HL-60/S4 treated with phorbol 12-myristate 13-acetate at 8.2 ng/mL for 4 days and 3 days (cell line): ENCODE measurements around the gene SSR3.

Source experiments
- in situ Hi-C: fragments of 300-500 bp; cut with MboI; formaldehyde crosslinking; loops from 2 replicates; pipeline ENCODE4 v1.15.0; 2022; ENCODE audit warnings: low sequenced_read_pairs

SSR3 gene

DNA sequence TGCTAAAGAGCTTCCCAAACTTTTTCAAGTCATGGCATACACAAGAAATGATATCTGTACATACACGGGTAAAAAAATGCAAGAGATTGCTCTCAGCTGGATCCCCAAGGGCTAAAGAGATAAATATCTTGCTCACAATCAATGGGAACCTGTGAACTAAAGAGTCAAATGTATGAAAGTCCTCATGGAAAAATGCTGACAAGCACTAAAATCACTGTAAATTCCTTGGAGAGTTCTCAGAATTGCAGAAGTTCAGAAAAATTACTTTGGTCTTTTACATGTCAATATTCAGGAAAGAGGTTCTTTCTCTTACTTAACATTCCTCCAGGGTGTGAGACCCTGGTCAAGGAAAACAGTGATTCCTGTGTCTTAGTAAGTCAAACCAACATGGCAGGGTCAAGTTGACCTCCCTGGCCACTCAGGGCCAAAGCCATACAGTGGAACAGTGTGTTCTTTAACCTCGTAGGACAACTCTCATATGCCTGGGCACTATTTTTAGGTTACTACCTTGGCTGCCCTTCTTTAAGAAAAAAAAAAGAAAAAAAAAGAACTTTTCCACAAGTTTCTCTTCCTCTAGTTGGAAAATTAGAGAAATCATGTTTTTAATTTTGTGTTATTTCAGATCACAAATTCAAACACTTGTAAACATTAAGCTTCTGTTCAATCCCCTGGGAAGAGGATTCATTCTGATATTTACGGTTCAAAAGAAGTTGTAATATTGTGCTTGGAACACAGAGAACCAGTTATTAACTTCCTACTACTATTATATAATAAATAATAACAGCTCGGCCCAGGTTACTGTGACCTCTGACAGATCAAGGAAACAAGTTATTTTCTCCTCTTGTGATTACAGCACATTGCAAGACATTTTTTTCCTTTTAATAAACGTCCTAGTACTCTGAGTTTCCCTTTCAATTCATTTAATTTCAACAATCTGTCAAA, 12.5 kb downstream of the SSR3 start:
- in situ Hi-C loops, result no loop called here

DNA sequence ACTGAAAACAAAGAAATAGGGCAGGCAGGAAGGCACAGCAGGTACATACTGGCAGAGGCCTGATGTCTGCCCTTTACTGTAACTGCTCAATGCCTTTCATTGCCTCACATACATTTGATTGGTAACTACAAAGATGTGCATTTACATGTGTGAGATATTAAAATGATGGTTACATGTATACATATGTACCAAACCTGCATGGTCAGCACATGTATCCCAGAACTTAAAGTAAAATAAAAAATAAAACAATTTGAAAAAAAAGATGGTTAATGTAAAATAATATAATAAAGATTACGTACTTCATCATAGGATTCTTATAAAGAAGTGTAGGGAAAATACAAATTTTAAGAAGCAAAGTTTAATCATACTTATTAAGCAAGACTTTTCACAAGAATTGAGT, 15.1 kb downstream of the SSR3 start:
- in situ Hi-C loops, result no loop called here

DNA sequence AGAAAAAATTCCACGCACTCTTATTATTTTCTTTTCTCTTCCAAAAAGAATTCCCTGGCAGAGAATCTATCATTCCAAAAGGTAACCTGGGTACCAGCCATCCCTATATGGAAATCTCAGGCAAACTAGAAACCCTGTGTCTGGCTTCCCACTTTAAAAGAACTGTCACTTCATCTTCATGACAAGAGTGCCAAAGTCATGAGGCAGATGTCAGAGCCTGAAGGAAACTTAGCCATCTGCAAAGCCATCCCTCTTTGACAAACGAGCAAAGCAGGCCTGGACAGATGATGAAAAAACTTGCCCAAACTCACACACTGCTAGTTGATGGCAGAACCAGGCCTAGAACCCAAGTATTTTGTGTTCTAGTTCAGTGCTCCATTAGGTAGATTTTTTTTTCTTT, 15.9 kb downstream of the SSR3 start:
- in situ Hi-C loops, result no loop called here

- in situ Hi-C loops, result no loop called here
Observed at GRCh38 chr3:156536524-156537316, 18.2 kb downstream of the SSR3 start.

DNA sequence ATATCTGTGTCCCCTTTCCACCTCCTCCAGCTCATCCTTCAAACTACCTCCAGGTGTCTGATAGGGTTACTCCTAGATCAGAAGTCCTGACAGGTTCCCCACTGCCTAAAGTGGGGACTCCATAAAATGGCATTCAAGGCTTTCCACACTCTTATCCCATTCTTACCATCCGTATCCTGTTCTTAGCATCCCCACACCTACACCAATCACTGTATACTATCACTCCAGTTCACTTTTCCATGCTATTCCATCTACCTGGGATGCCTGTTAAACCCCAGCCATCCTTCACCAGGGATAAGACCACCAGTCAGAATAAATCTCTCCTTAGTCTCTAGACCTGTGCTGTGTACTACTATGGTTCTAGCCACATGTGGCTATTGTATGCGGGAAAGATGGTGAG, 19.1 kb downstream of the SSR3 start:
- in situ Hi-C loops, result no loop called here

DNA sequence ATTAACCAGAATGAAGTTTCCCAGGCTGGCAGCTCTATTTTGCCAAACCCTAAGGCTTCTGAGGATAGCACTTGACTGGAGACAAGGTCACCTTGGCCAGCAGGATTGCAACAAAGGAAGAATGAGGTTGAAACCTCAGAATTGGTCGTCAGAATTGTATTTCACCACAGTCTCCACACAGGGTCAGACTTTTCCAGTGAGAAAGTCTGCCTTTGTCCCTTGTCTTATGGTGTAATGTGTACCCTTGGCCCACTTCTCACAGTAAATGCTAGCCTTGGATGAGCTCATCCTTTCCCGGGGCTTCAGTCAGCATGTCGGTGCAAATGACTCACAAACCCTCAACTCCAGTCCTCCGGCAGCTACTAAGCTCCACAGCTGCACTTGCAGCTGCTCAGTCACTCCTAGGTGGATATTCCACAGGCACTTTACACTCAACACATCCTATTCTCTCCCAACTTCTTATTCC, 19.7 kb downstream of the SSR3 start:
- in situ Hi-C loops, result no loop called here

- in situ Hi-C loops, result no loop called here
Observed at GRCh38 chr3:156533205-156533604, 21.7 kb downstream of the SSR3 start.

- in situ Hi-C loops, result no loop called here
Observed at GRCh38 chr3:156532730-156533129, 22.2 kb downstream of the SSR3 start.

- in situ Hi-C loops, result no loop called here
Observed at GRCh38 chr3:156530980-156531379, 23.9 kb downstream of the SSR3 start.

- in situ Hi-C loops, result no loop called here
Observed at GRCh38 chr3:156527060-156527459, 27.9 kb downstream of the SSR3 start.

GRCh38 chr3:156525808-156526207, 29.1 kb downstream of the SSR3 start:
- in situ Hi-C loops, result no loop called here

DNA sequence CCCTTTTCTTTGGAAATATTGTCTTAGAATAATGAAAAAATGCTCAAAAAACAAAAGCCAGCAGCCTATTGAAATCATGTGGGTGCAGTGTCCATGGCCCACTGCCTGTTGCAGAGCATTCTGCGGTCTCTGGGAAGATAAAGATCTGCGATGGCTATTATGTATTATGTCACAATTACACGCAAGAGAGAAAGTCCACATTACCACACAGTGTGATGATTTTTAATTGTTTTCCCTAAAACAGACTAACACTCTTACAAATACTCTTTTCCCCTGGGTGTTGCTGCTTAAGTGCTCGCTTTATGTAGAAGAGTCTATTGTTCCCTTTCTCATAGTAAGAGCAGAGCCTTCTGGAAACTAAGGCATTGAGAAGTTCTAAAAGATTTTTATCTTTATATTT, 32.2 kb downstream of the SSR3 start:
- in situ Hi-C loops, result loop anchor here (25.0 kb wide), 2 partner anchors 360 to 565 kb away; no protein-coding TSS in a partner anchor

DNA sequence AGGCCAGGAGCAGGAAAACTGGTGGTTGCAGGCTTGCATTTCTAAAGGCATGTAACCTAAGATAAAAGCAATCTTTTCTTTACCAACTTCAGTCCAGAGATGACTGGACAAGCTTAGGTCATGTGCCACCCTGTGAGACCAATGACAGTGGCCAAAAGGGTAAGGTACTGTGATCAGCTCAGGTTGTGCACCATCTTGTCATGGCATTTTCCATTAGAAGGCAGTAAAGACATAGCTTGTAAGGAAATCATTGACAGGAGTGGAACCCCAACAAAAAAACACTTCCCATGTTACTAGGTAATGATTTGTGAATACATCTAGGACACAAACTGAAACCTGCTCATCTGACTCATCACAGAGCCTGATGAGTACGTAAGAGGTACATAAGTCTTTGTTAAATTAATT, 35.2 kb downstream of the SSR3 start:
- in situ Hi-C loops, result loop anchor here (25.0 kb wide), 2 partner anchors 357 to 568 kb away; no protein-coding TSS in a partner anchor

DNA sequence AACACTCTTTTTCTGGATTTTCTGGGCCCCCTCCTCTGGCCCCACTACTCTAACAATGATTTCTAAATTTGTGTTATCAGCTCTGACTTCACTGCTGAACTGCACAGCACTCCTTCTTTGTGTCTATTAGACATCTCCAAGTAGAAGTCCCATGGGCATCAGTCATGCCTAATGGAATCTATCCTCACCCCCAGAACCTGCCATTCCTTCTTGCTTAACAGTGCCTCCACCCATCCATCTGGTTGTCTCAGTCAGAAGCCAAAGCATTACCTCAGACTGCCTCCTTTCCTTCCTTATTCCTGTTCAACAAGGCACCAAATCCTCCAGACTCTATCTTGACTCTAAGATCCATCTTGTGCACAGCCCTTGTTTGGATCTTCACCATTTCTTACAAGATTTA, 36.2 kb downstream of the SSR3 start:
- in situ Hi-C loops, result loop anchor here (25.0 kb wide), 2 partner anchors 356 to 569 kb away; no protein-coding TSS in a partner anchor

- in situ Hi-C loops, result loop anchor here (25.0 kb wide), 2 partner anchors 355 to 570 kb away; no protein-coding TSS in a partner anchor
Observed at GRCh38 chr3:156516961-156517360, 38.0 kb downstream of the SSR3 start.

DNA sequence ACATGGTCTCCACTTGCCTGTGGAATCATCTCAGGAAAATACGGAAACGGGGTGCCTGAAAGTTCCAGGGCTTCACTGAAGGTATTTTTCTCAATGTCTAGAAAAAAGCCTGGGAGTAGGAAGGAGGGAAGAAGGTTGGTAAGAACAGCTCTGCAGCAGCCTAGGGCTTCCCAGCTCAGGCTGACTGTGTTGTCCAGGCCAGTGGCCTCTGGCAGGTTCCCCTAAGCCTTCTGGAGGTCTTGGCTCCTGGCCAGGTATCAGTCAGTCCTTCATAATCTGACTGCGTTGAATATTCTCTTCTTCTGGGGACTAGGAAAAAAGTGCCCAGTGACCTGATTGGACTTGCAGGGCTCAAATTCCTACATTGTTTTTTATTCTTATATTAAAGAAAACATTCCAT, 38.6 kb downstream of the SSR3 start:
- in situ Hi-C loops, result loop anchor here (25.0 kb wide), 2 partner anchors 354 to 571 kb away; no protein-coding TSS in a partner anchor

DNA sequence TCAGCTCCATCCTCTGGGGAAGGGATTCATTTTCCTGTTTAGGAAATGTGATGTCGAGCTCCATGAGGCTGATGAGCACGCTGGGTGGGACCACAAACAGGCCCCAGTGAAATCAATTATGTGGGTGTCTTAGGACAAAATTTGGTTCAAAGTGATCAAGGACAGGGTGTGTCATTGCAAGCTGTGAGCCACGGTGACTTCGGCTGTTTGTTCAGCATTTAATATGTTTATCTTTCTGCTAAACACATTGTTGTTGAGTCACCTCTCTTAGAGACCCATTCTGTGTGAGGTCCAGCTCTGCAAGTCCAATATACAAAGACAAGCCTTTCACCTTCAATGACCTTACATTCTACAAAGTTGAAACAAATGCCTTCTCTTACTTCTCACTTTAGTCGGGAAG, 41.3 kb downstream of the SSR3 start:
- in situ Hi-C loops, result loop anchor here (25.0 kb wide), 2 partner anchors 351 to 574 kb away; no protein-coding TSS in a partner anchor

GRCh38 chr3:156511987-156512677, 42.8 kb downstream of the SSR3 start:
- in situ Hi-C loops, result loop anchor here (25.0 kb wide), 2 partner anchors 350 to 575 kb away; no protein-coding TSS in a partner anchor

- in situ Hi-C loops, result loop anchor here (25.0 kb wide), 2 partner anchors 347 to 578 kb away; no protein-coding TSS in a partner anchor
Observed at GRCh38 chr3:156509189-156510174, 45.4 kb downstream of the SSR3 start.
